Fibroblast of mammary gland (primary cell): ENCODE measurements around the gene CHRNB2.

Source experiments
- DNase-seq: peaks from one replicate; pipeline ENCODE4 v3.0.0-alpha.2; 2010; ENCODE audit warnings: low read depth
- H3K4me3 ChIP-seq: 2 replicates; pipeline ENCODE4 v1.5.1; 2011; ENCODE audit warnings: low read depth, mild to moderate bottlenecking, low read length, moderate library complexity; ENCODE audit not compliant: control insufficient read depth
- TF ChIP-seq, protein P1 (sequence below): conservative IDR thresholded peaks from 2 replicates; pipeline ENCODE4 v1.5.1; 2011; ENCODE audit warnings: low read depth, low read length, inconsistent platforms; ENCODE audit not compliant: control insufficient read depth, insufficient read depth

CHRNB2 gene

DNA sequence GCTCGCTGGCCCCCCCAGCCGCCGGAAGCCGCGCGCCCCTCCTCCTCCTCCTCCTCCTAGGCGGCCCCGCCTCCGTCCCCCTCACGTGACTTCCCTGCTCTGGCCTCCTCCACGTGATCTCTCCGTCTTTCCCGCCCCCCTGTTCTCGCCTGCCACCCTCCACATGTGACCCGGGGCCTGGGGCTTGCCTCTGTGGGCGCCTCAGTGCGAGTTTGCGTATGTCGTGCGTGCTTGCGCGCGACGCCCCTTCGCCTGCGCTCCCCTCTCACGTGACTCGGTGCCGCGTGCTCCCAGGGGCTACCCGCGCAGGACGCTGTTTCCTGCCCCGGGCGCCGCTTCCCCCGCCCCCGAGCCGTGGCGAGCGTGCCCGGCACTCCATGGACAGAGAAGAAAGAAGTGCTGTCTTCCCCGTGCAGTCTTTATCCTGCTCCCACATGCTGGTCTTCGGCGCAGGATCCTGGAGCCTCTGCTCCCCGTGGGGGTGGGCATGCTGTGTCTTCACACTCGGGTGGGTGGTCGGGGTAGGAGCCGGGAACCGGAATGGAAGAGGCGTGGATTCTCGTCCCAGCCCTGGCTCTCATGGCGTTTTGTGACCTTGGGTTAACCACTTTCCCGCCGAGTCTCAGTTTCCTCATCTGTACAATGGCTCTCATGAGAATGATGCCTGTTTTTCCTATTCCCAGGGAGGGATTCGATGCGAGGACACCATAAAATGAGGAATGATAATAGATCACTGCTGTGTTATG lies 8.7 kb upstream of the CHRNB2 start:
- H3K4me3 ChIP-seq, result peak overlapping the region; percentile 67
- DNase-seq, result peak; percentile 98
- TF ChIP-seq, protein P1, sequence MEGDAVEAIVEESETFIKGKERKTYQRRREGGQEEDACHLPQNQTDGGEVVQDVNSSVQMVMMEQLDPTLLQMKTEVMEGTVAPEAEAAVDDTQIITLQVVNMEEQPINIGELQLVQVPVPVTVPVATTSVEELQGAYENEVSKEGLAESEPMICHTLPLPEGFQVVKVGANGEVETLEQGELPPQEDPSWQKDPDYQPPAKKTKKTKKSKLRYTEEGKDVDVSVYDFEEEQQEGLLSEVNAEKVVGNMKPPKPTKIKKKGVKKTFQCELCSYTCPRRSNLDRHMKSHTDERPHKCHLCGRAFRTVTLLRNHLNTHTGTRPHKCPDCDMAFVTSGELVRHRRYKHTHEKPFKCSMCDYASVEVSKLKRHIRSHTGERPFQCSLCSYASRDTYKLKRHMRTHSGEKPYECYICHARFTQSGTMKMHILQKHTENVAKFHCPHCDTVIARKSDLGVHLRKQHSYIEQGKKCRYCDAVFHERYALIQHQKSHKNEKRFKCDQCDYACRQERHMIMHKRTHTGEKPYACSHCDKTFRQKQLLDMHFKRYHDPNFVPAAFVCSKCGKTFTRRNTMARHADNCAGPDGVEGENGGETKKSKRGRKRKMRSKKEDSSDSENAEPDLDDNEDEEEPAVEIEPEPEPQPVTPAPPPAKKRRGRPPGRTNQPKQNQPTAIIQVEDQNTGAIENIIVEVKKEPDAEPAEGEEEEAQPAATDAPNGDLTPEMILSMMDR, result no peak

DNA sequence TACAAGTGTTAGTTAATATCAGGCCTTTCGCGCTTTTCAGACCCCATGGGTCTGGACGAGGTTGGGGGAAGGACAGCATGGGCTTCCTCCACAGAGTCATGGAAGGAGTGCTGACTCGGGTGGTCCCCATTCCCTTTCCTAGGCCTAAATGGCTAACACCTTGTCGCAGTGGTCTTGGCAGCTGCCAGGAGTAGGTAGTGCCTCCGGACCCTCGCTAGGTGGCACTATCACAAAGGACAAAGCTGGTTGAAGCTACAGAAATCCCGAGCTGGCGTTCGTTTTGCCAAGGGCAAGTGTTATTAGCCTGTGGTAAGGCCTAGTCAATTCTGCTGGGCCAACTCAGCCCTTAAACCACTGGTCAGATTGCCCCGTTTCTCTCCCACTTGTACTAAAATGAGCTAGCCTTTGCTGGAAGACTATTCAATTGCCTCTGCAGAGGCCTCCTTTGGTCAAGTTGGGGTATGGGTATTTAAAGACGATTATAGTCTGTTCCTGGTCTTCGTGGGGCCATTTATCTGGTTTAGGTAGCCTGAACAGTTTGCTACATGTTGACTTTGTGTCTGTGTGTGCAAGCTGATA lies 8.0 kb upstream of the CHRNB2 start:
- peak overlapping the region; percentile 67 for H3K4me3 ChIP-seq
- peak; percentile 95 for DNase-seq
- TF ChIP-seq, protein P1, result peak; percentile 95

DNA sequence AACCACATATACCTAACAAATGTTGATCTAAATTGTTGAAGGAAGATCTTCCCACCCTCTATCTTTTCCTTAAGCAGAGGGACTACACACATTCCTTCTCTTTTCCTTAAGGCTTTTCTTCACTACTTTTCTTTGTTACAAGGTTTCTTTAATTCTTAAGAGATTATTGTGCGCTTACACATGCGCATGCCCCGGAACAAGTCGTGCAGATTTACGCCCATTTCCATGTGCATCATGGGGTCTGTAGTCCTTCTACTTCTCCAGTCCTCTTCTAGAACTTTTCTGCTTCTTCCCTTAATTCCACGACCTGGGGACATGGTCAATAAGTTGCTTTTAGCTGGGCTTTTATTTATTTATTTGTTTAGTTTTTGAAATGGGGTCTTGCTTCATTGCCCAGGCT lies 1.7 kb upstream of the CHRNB2 start:
- no peak for DNase-seq
- no peak overlapping the region for H3K4me3 ChIP-seq
- TF ChIP-seq, protein P1, result no peak

DNA sequence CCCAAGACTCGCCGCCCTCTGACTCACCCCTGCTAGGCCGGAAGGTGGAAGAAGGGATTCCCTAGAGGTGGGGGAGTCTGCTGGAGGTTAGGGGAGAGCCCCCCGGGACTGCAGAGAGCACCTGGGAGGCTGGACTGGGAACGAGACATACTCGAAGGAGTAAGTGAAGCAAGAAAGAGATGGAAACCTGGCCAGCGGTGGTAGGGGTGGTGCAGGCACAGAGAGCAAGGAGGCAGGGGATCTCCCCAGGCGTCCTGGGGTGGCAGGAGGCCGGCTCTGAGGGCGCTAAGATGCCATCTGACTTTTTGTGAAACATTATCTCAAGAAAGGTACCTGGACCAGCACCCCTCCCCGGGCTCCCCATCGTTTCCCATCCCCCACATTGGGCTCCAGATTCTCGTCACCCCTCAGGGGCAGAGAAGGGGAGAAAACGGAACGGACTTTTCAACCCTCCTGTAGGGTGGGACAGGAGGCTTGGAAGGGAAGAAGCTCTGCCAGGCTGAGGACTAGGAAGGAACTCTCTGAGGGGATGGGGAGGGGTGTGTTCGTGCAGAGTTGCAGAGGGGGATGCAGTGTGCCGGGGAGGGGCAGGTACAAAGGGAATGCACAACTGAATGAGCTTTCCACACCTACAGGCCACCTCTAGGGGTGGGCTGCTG lies 708 bp downstream of the CHRNB2 start:
- DNase-seq, result no peak
- TF ChIP-seq, protein P1, result no peak
- H3K4me3 ChIP-seq, result peak overlapping the region; percentile 9

DNA sequence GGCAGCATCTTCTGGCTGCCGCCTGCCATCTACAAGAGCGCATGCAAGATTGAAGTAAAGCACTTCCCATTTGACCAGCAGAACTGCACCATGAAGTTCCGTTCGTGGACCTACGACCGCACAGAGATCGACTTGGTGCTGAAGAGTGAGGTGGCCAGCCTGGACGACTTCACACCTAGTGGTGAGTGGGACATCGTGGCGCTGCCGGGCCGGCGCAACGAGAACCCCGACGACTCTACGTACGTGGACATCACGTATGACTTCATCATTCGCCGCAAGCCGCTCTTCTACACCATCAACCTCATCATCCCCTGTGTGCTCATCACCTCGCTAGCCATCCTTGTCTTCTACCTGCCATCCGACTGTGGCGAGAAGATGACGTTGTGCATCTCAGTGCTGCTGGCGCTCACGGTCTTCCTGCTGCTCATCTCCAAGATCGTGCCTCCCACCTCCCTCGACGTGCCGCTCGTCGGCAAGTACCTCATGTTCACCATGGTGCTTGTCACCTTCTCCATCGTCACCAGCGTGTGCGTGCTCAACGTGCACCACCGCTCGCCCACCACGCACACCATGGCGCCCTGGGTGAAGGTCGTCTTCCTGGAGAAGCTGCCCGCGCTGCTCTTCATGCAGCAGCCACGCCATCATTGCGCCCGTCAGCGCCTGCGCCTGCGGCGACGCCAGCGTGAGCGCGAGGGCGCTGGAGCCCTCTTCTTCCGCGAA lies 3.8 kb downstream of the CHRNB2 start:
- TF ChIP-seq, protein P1, result no peak
- no peak for DNase-seq
- H3K4me3 ChIP-seq, result no peak overlapping the region

DNA sequence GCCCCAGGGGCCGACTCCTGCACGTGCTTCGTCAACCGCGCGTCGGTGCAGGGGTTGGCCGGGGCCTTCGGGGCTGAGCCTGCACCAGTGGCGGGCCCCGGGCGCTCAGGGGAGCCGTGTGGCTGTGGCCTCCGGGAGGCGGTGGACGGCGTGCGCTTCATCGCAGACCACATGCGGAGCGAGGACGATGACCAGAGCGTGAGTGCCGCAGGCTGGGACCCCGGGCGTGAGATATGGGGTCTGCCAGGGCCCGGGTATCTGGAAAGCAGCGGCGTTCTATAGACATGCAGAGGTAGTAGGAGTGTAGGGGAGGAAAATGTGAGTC lies 4.3 kb downstream of the CHRNB2 start:
- TF ChIP-seq, protein P1, result no peak
- no peak for DNase-seq
- no peak overlapping the region for H3K4me3 ChIP-seq
